Stimulated activated CD4-positive, alpha-beta T cell treated with anti-CD3 and anti-CD28 coated beads, Interleukin-1b, Interleukin-23, amount 100 ng/mL, for 24 hours (primary cell): Measurements from ENCODE around the gene FAM53B.

Source experiments
- DNase-seq, 4 experiments: peaks; one replicate each; pipeline ENCODE4 v3.0.0-alpha.2; 2020; ENCODE audit warnings: low read depth in 4 of 4, low spot score in 1 of 4

Gene FAM53B

GRCh38 chr10:124681626-124682552 lies 62.3 kb downstream of the FAM53B start:
- no peak for DNase-seq

GRCh38 chr10:124681091-124681490 lies 63.1 kb downstream of the FAM53B start:
- no peak for DNase-seq

- DNase-seq: no peak
Observed at GRCh38 chr10:124680675-124681074, 63.5 kb downstream of the FAM53B start.

GRCh38 chr10:124679401-124679800 lies 64.8 kb downstream of the FAM53B start:
- no peak for DNase-seq

- no peak for DNase-seq
Observed at GRCh38 chr10:124678557-124679240, 65.5 kb downstream of the FAM53B start.

GRCh38 chr10:124677749-124678556 lies 66.2 kb downstream of the FAM53B start:
- DNase-seq: no peak

- no peak for DNase-seq
Observed at GRCh38 chr10:124677293-124677699, 66.9 kb downstream of the FAM53B start.

- DNase-seq: no peak
Observed at GRCh38 chr10:124676416-124677062, 67.6 kb downstream of the FAM53B start.

- no peak for DNase-seq
Observed at GRCh38 chr10:124675824-124676223, 68.4 kb downstream of the FAM53B start.

GRCh38 chr10:124675261-124675660 lies 68.9 kb downstream of the FAM53B start:
- DNase-seq: no peak

- no peak for DNase-seq
Observed at GRCh38 chr10:124674768-124675222, 69.4 kb downstream of the FAM53B start.

- no peak for DNase-seq
Observed at GRCh38 chr10:124672181-124672638, 72.0 kb downstream of the FAM53B start.

GRCh38 chr10:124671486-124672075 lies 72.6 kb downstream of the FAM53B start:
- no peak for DNase-seq

- no peak for DNase-seq
Observed at GRCh38 chr10:124670849-124671248, 73.3 kb downstream of the FAM53B start.

GRCh38 chr10:124669824-124670654 lies 74.1 kb downstream of the FAM53B start:
- no peak for DNase-seq

- DNase-seq: no peak
Observed at GRCh38 chr10:124669141-124669823, 74.9 kb downstream of the FAM53B start.

- DNase-seq: no peak
Observed at GRCh38 chr10:124668517-124669051, 75.6 kb downstream of the FAM53B start.
